Astrocyte (in vitro differentiated cells and primary cell): ENCODE data around the gene TOR1AIP2. TPM values are rescaled to one million over a fixed set of nuclear protein-coding genes. Genes with fewer than 3 reads are reported as not detected.

Source experiments
- DNase-seq: peaks from one replicate; pipeline ENCODE4 v3.0.0-alpha.2; 2010; ENCODE audit warnings: low read depth
- FAIRE-seq: peaks from 2 replicates; lab custom pipeline; 2011; peaks lifted over from hg19 to GRCh38; lab: Jason Lieb, UNC
- H2AFZ ChIP-seq: 2 replicates; pipeline ENCODE4 v1.6.0; 2012; ENCODE audit warnings: low read depth, low read length, inconsistent platforms
- H3K27ac ChIP-seq: 2 replicates; pipeline ENCODE4 v1.5.1; 2011; ENCODE audit warnings: low read depth, low read length, inconsistent platforms
- H3K27me3 ChIP-seq: 2 replicates; pipeline ENCODE4 v1.6.0; 2011; ENCODE audit warnings: low read length, inconsistent platforms; ENCODE audit not compliant: insufficient read depth
- H3K36me3 ChIP-seq: 2 replicates; pipeline ENCODE4 v1.5.1; 2011; ENCODE audit warnings: low read length, inconsistent platforms; ENCODE audit not compliant: insufficient read depth
- H3K4me1 ChIP-seq: 2 replicates; pipeline ENCODE4 v1.5.1; 2011; ENCODE audit warnings: low read length, inconsistent platforms; ENCODE audit not compliant: insufficient read depth
- H3K4me2 ChIP-seq: 2 replicates; pipeline ENCODE4 v1.6.0; 2012; ENCODE audit warnings: low read length, inconsistent platforms
- H3K4me3 ChIP-seq: 2 replicates; pipeline ENCODE4 v1.5.1; 2011; ENCODE audit warnings: low read depth, mild to moderate bottlenecking, low read length, inconsistent platforms; ENCODE audit not compliant: insufficient read depth
- H3K79me2 ChIP-seq: 2 replicates; pipeline ENCODE4 v1.6.0; 2012; ENCODE audit warnings: mild to moderate bottlenecking, low read length, inconsistent platforms; ENCODE audit not compliant: insufficient read depth
- H3K9ac ChIP-seq: 2 replicates; pipeline ENCODE4 v1.6.0; 2012; ENCODE audit warnings: mild to moderate bottlenecking, low read length, inconsistent platforms
- H3K9me3 ChIP-seq: 2 replicates; pipeline ENCODE4 v1.5.1; 2012; ENCODE audit warnings: low read depth, mild to moderate bottlenecking, low read length, inconsistent platforms; ENCODE audit not compliant: insufficient read depth
- H4K20me1 ChIP-seq: 2 replicates; pipeline ENCODE4 v1.6.0; 2012; ENCODE audit warnings: low read length, inconsistent platforms; ENCODE audit not compliant: insufficient read depth
- H3K27ac Mint-ChIP-seq: one replicate; pipeline ENCODE4 v1.8.0; 2021; ENCODE audit warnings: mild to moderate bottlenecking, mixed read lengths; ENCODE audit not compliant: unreplicated experiment
- H3K27me3 Mint-ChIP-seq: one replicate; pipeline ENCODE4 v1.8.0; 2021; ENCODE audit warnings: low read depth, mixed read lengths; ENCODE audit not compliant: unreplicated experiment
- H3K36me3 Mint-ChIP-seq: one replicate; pipeline ENCODE4 v1.8.0; 2021; ENCODE audit warnings: low read depth, mixed read lengths; ENCODE audit not compliant: unreplicated experiment
- H3K4me1 Mint-ChIP-seq: one replicate; pipeline ENCODE4 v1.8.0; 2021; ENCODE audit warnings: low read depth, mixed read lengths; ENCODE audit not compliant: unreplicated experiment
- H3K4me3 Mint-ChIP-seq: one replicate; pipeline ENCODE4 v1.8.0; 2021; ENCODE audit warnings: mild to moderate bottlenecking, moderate library complexity, mixed read lengths; ENCODE audit not compliant: unreplicated experiment
- H3K9me3 Mint-ChIP-seq: one replicate; pipeline ENCODE4 v1.8.0; 2021; ENCODE audit warnings: mild to moderate bottlenecking, mixed read lengths; ENCODE audit not compliant: unreplicated experiment
- CTCF ChIP-seq: IDR thresholded peaks from 2 replicates; pipeline ENCODE4 v1.5.1; 2011; ENCODE audit warnings: low read depth, mild to moderate bottlenecking, inconsistent platforms, low read length, moderate library complexity; ENCODE audit not compliant: insufficient read depth
- EZH2 ChIP-seq: IDR thresholded peaks from 2 replicates; pipeline ENCODE4 v1.6.1; 2012; ENCODE audit warnings: mild to moderate bottlenecking, low read length, inconsistent platforms; ENCODE audit not compliant: insufficient read depth
- total RNA-seq: library from RNA; stranded (reverse); gene quantifications from 2 replicates; pipeline ENCODE4 v1.2.1, GENCODE V29; 2021

The TOR1AIP2 gene
- total RNA-seq, 1 donor from 2014 or later: 141 TPM

- no peak for FAIRE-seq
Observed at GRCh38 chr1:179798864-179799516, 78.6 kb downstream of the TOR1AIP2 start.

GRCh38 chr1:179798213-179798863, 79.3 kb downstream of the TOR1AIP2 start:
- Mint-ChIP-seq H3K36me3 (no peaks in the 10 kb centered on the region), H3K27ac (no peak overlapping the region), H3K27me3 (peaks cover 45% of the 10 kb centered on the region), H3K4me3 (no peak overlapping the region), H3K4me1 (peaks cover 10% of the 10 kb centered on the region), H3K9me3 (no peaks in the 10 kb centered on the region)
- Histone ChIP-seq H3K79me2 (no peaks in the 10 kb centered on the region), H3K27me3 (peaks cover 36% of the 10 kb centered on the region), H3K9ac (no peak overlapping the region), H4K20me1 (no peaks in the 10 kb centered on the region), H3K4me2 (no peak overlapping the region), H3K4me1 (no peaks in the 10 kb centered on the region), H3K27ac (no peak overlapping the region), H2AFZ (no peak overlapping the region), H3K36me3 (no peaks in the 10 kb centered on the region), H3K4me3 (no peak overlapping the region), H3K9me3 (no peaks in the 10 kb centered on the region)
- TF ChIP-seq CTCF: no peak
- TF ChIP-seq EZH2: no peak
- FAIRE-seq (no peak), DNase-seq (no peak)

More at GRCh38 chr1:179798864-179799516, 78.6 kb downstream of the TOR1AIP2 start:
- Histone ChIP-seq H3K27ac (no peak overlapping the region), H3K36me3 (no peaks in the 10 kb centered on the region), H4K20me1 (no peaks in the 10 kb centered on the region), H3K79me2 (no peaks in the 10 kb centered on the region), H3K27me3 (peaks cover 34% of the 10 kb centered on the region), H2AFZ (no peak overlapping the region), H3K9me3 (no peaks in the 10 kb centered on the region), H3K4me3 (no peak overlapping the region), H3K4me2 (no peak overlapping the region), H3K9ac (no peak overlapping the region), H3K4me1 (no peaks in the 10 kb centered on the region)
- H3K36me3 Mint-ChIP-seq: no peaks in the 10 kb centered on the region
- H3K9me3 Mint-ChIP-seq: no peaks in the 10 kb centered on the region
- peaks cover 10% of the 10 kb centered on the region for H3K4me1 Mint-ChIP-seq
- no peak for DNase-seq
- no peak for TF ChIP-seq CTCF
- no peak for TF ChIP-seq EZH2
- peaks cover 38% of the 10 kb centered on the region for H3K27me3 Mint-ChIP-seq
- H3K27ac Mint-ChIP-seq: no peak overlapping the region
- H3K4me3 Mint-ChIP-seq: no peak overlapping the region

GRCh38 chr1:179794669-179795068, 82.9 kb downstream of the TOR1AIP2 start:
- H3K4me3 Mint-ChIP-seq: no peak overlapping the region
- no peaks in the 10 kb centered on the region for H3K9me3 Mint-ChIP-seq
- no peak for FAIRE-seq

More at GRCh38 chr1:179794669-179795068, 82.9 kb downstream of the TOR1AIP2 start:
- H3K36me3 Mint-ChIP-seq: no peaks in the 10 kb centered on the region
- Histone ChIP-seq H3K4me1 (no peaks in the 10 kb centered on the region), H3K36me3 (no peaks in the 10 kb centered on the region), H3K9me3 (no peaks in the 10 kb centered on the region), H2AFZ (no peak overlapping the region), H3K79me2 (no peaks in the 10 kb centered on the region), H3K27ac (no peak overlapping the region), H3K4me3 (no peak overlapping the region), H3K9ac (no peak overlapping the region), H3K27me3 (peaks cover 16% of the 10 kb centered on the region), H3K4me2 (no peak overlapping the region), H4K20me1 (no peaks in the 10 kb centered on the region)
- H3K4me1 Mint-ChIP-seq: peaks cover 10% of the 10 kb centered on the region
- peaks cover 40% of the 10 kb centered on the region for H3K27me3 Mint-ChIP-seq
- DNase-seq: peak; percentile 78
- TF ChIP-seq CTCF (no peak), EZH2 (no peak)
- H3K27ac Mint-ChIP-seq: no peak overlapping the region
